Lung (tissue), 10 donors: ENCODE results near the gene TNFRSF13B. TPM values are rescaled to one million over a fixed set of nuclear protein-coding genes. Genes with fewer than 3 reads are reported as not detected.
"Not testable (repeated sequence)": the region's sequence is repeated elsewhere in the genome, so short reads cannot be mapped to it uniquely, and the experiment has no call there.

Experiments used
- ATAC-seq: fragments of 200-7000 bp; cut with Tn5 transposase; one replicate; pipeline ENCODE4 v1.9.1; 2020; ENCODE audit warnings: moderate number of reproducible peaks; ENCODE audit not compliant: insufficient read depth, low FRiP score
- DNase-seq, 3 donors: peaks; one replicate each; pipeline ENCODE4 v3.0.0-alpha.2; 2013 to 2017
- H3K27ac ChIP-seq, 2 donors: one replicate each; pipeline ENCODE4 v1.5.1; 2013; ENCODE audit warnings: mild to moderate bottlenecking in 2 of 2, moderate library complexity in 2 of 2, control low read depth in 1 of 2, inconsistent platforms in 1 of 2, low read depth in 1 of 2, low read length in 1 of 2
- H3K27me3 ChIP-seq, 3 donors: one replicate each; pipeline ENCODE4 v1.5.1; 2013; ENCODE audit warnings: low read length in 2 of 3; ENCODE audit not compliant: control insufficient read depth in 3 of 3, insufficient read depth in 3 of 3
- H3K36me3 ChIP-seq, 4 donors: one replicate each; pipeline ENCODE4 v1.5.1; 2013; ENCODE audit warnings: low read length in 4 of 4, mild to moderate bottlenecking in 1 of 4, moderate library complexity in 1 of 4; ENCODE audit not compliant: control insufficient read depth in 4 of 4, insufficient read depth in 4 of 4
- H3K4me1 ChIP-seq, 5 donors: one replicate each; pipeline ENCODE4 v1.5.1; 2013; ENCODE audit warnings: low read length in 5 of 5, mild to moderate bottlenecking in 2 of 5, moderate library complexity in 1 of 5; ENCODE audit not compliant: control insufficient read depth in 5 of 5, insufficient read depth in 5 of 5
- H3K4me3 ChIP-seq: one replicate; pipeline ENCODE4 v1.5.1; 2013; ENCODE audit warnings: mild to moderate bottlenecking, control low read depth, moderate library complexity
- H3K9ac ChIP-seq, 2 donors: one replicate each; pipeline ENCODE4 v1.5.1; 2013; ENCODE audit warnings: low read length in 2 of 2, control low read depth in 1 of 2; ENCODE audit not compliant: insufficient read depth in 1 of 2
- H3K9me3 ChIP-seq, 4 donors: one replicate each; pipeline ENCODE4 v1.5.1; 2013; ENCODE audit warnings: low read length in 3 of 4, mild to moderate bottlenecking in 1 of 4, moderate library complexity in 1 of 4; ENCODE audit not compliant: control insufficient read depth in 4 of 4, insufficient read depth in 3 of 4
- WGBS, 2 donors: extraction: QIAGEN DNeasy Blood & Tissue Kit; methylation state at CpG; one replicate each; pipeline ENCODE4 v1.1.7; 2013; 5-methylcytosine and 5-hydroxymethylcytosine counted together
- polyA plus RNA-seq, 2 donors: library from polyadenylated mRNA; stranded (reverse); fragments of 200-250 nt; gene quantifications; one replicate each; pipeline ENCODE4 v1.2.1, GENCODE V29; 2013
- total RNA-seq, 2 donors: library from RNA; depleted of rRNA in 1 of 2; stranded (reverse); fragments of >200 nt in 1 of 2; gene quantifications; one replicate each; pipeline ENCODE4 v1.2.1, GENCODE V29; 2014 to 2021
- donor health status: Bipolar disorder and iron deficiency.
- donor health status: healthy.
- donor health status: DM: yes; HTN: yes; CAD: no.

Gene TNFRSF13B
- total and polyA plus RNA-seq, 4 donors, result 0.08 to 1.4 (median 0.48) TPM

- not testable (repeated sequence) for DNase-seq, H3K9ac ChIP-seq, H3K27me3 ChIP-seq, H3K27ac ChIP-seq, H3K36me3 ChIP-seq, H3K4me3 ChIP-seq, ATAC-seq, H3K9me3 ChIP-seq
- H3K4me1 ChIP-seq, result peaks cover 0 to 13% (median 0%) of the 10 kb centered on the region in 5 donors
- 89 to 94% methylated on average over 12 to 14 of the region's 14 CpGs for WGBS, 2 donors
These were observed 42.2 kb upstream of the TNFRSF13B start for GRCh38 chr17:17013828-17014747.

- H3K27ac ChIP-seq, result peak overlapping the region in 1 of 2 donors; percentile 81
- peak in 1 of 3 donors; percentile 55 for DNase-seq
- ATAC-seq, result peak; percentile 63
- H3K4me3 ChIP-seq, H3K9me3 ChIP-seq, H3K4me1 ChIP-seq, H3K27me3 ChIP-seq, H3K9ac ChIP-seq, H3K36me3 ChIP-seq: not testable (repeated sequence)
- 6 to 7% methylated on average over 3 to 6 of the region's 12 CpGs for WGBS, 2 donors
These were observed 39.4 kb upstream of the TNFRSF13B start for GRCh38 chr17:17011043-17011907.

- 33 to 66% methylated on average over 5 of the region's 12 CpGs for WGBS, 2 donors
- DNase-seq, H3K9me3 ChIP-seq, H3K36me3 ChIP-seq, H3K4me1 ChIP-seq, H3K27ac ChIP-seq, H3K4me3 ChIP-seq, H3K27me3 ChIP-seq, H3K9ac ChIP-seq: not testable (repeated sequence)
- ATAC-seq, result peak; percentile 85
These were observed 38.7 kb upstream of the TNFRSF13B start for GRCh38 chr17:17010545-17011034.

- not testable (repeated sequence) for H3K4me3 ChIP-seq, H3K9ac ChIP-seq, H3K27me3 ChIP-seq, H3K9me3 ChIP-seq, H3K36me3 ChIP-seq, H3K4me1 ChIP-seq, H3K27ac ChIP-seq, DNase-seq
- WGBS, 2 donors, result 30 to 63% methylated on average over 1 of the region's 4 CpGs
- ATAC-seq, result peak; percentile 17
These were observed 38.1 kb upstream of the TNFRSF13B start for GRCh38 chr17:17009972-17010371.

GRCh38 chr17:17008621-17009397, 36.9 kb upstream of the TNFRSF13B start:
- H3K4me1 ChIP-seq, H3K36me3 ChIP-seq, H3K9me3 ChIP-seq, H3K9ac ChIP-seq, DNase-seq, H3K27me3 ChIP-seq, H3K4me3 ChIP-seq, ATAC-seq: not testable (repeated sequence)
- WGBS, 2 donors, result 81 to 87% methylated on average over 10 of the region's 10 CpGs
- peak overlapping the region in 1 of 2 donors; percentile 26 for H3K27ac ChIP-seq

GRCh38 chr17:17007891-17008290, 36.0 kb upstream of the TNFRSF13B start:
- WGBS, 2 donors, result 83% methylated on average over 3 to 5 of the region's 6 CpGs
- not testable (repeated sequence) for DNase-seq, H3K9me3 ChIP-seq, ATAC-seq, H3K27ac ChIP-seq, H3K36me3 ChIP-seq, H3K27me3 ChIP-seq, H3K4me3 ChIP-seq, H3K4me1 ChIP-seq, H3K9ac ChIP-seq

GRCh38 chr17:17004997-17005614, 33.2 kb upstream of the TNFRSF13B start:
- 75 to 78% methylated on average over 13 to 14 of the region's 14 CpGs for WGBS, 2 donors
- ATAC-seq, result not testable (repeated sequence)

More at GRCh38 chr17:17004997-17005614, 33.2 kb upstream of the TNFRSF13B start:
- DNase-seq, result peak; percentile 47 to 63 (median 53)
- not testable (repeated sequence) for H3K36me3 ChIP-seq, H3K4me3 ChIP-seq, H3K9ac ChIP-seq, H3K27ac ChIP-seq, H3K27me3 ChIP-seq, H3K9me3 ChIP-seq
- peaks cover 0 to 12% (median 3%) of the 10 kb centered on the region in 5 donors for H3K4me1 ChIP-seq
